ENCODE results near the gene HDAC4.

Gene HDAC4

GRCh38 chr2:239275044-239275685, 125.7 kb downstream of the HDAC4 start:
- TF ChIP-seq TCF12 (IDR thresholded peaks at IDR 0.05; ENCODE audit: low read depth), result no peak
- TF ChIP-seq CEBPB (IDR thresholded peaks at IDR 0.05), result no peak
- TF ChIP-seq NFIC (IDR thresholded peaks at IDR 0.05), result no peak
- TF ChIP-seq, protein P1, sequence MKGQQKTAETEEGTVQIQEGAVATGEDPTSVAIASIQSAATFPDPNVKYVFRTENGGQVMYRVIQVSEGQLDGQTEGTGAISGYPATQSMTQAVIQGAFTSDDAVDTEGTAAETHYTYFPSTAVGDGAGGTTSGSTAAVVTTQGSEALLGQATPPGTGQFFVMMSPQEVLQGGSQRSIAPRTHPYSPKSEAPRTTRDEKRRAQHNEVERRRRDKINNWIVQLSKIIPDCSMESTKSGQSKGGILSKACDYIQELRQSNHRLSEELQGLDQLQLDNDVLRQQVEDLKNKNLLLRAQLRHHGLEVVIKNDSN (IDR thresholded peaks at IDR 0.05), result no peak
- TF ChIP-seq RAD21 (IDR thresholded peaks at IDR 0.05; ENCODE audit: low read depth), result no peak
- no peak for TF ChIP-seq REST (IDR thresholded peaks at IDR 0.05; ENCODE audit: low read depth)
- TF ChIP-seq ZBTB7A (IDR thresholded peaks at IDR 0.05; ENCODE audit: low read depth), result no peak
- no peak for TF ChIP-seq FOXM1 (IDR thresholded peaks at IDR 0.05; ENCODE audit: borderline replicate concordance, low read depth)
- TF ChIP-seq, protein P2, sequence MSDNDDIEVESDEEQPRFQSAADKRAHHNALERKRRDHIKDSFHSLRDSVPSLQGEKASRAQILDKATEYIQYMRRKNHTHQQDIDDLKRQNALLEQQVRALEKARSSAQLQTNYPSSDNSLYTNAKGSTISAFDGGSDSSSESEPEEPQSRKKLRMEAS (IDR thresholded peaks at IDR 0.05), result no peak
- no peak for TF ChIP-seq EP300 (IDR thresholded peaks at IDR 0.05; ENCODE audit: borderline replicate concordance)
- TF ChIP-seq TAF1 (IDR thresholded peaks at IDR 0.05; ENCODE audit: low read depth), result no peak
- no peak for TF ChIP-seq EGR1 (IDR thresholded peaks at IDR 0.05)
- TF ChIP-seq TEAD4 (IDR thresholded peaks at IDR 0.05), result no peak
- TF ChIP-seq CREB1 (IDR thresholded peaks at IDR 0.05; ENCODE audit: low read depth), result no peak
- TF ChIP-seq YY1 (IDR thresholded peaks at IDR 0.05; ENCODE audit: low read depth), result no peak

- no peak for TF ChIP-seq NFIC (IDR thresholded peaks at IDR 0.05)
- TF ChIP-seq, protein P2 (IDR thresholded peaks at IDR 0.05), result no peak
- no peak for TF ChIP-seq ZBTB7A (IDR thresholded peaks at IDR 0.05; ENCODE audit: low read depth)
- no peak for TF ChIP-seq EGR1 (IDR thresholded peaks at IDR 0.05)
- TF ChIP-seq CREB1 (IDR thresholded peaks at IDR 0.05; ENCODE audit: low read depth), result no peak
- TF ChIP-seq, protein P1 (IDR thresholded peaks at IDR 0.05), result no peak
- no peak for TF ChIP-seq FOXM1 (IDR thresholded peaks at IDR 0.05; ENCODE audit: borderline replicate concordance, low read depth)
- no peak for TF ChIP-seq EP300 (IDR thresholded peaks at IDR 0.05; ENCODE audit: borderline replicate concordance)
- TF ChIP-seq RAD21 (IDR thresholded peaks at IDR 0.05; ENCODE audit: low read depth), result no peak
- no peak for TF ChIP-seq YY1 (IDR thresholded peaks at IDR 0.05; ENCODE audit: low read depth)
- no peak for TF ChIP-seq CEBPB (IDR thresholded peaks at IDR 0.05)
- no peak for TF ChIP-seq TAF1 (IDR thresholded peaks at IDR 0.05; ENCODE audit: low read depth)
- no peak for TF ChIP-seq REST (IDR thresholded peaks at IDR 0.05; ENCODE audit: low read depth)
- TF ChIP-seq TCF12 (IDR thresholded peaks at IDR 0.05; ENCODE audit: low read depth), result no peak
- no peak for TF ChIP-seq TEAD4 (IDR thresholded peaks at IDR 0.05)
Measured at GRCh38 chr2:239274391-239275043, 126.3 kb downstream of the HDAC4 start.

DNA sequence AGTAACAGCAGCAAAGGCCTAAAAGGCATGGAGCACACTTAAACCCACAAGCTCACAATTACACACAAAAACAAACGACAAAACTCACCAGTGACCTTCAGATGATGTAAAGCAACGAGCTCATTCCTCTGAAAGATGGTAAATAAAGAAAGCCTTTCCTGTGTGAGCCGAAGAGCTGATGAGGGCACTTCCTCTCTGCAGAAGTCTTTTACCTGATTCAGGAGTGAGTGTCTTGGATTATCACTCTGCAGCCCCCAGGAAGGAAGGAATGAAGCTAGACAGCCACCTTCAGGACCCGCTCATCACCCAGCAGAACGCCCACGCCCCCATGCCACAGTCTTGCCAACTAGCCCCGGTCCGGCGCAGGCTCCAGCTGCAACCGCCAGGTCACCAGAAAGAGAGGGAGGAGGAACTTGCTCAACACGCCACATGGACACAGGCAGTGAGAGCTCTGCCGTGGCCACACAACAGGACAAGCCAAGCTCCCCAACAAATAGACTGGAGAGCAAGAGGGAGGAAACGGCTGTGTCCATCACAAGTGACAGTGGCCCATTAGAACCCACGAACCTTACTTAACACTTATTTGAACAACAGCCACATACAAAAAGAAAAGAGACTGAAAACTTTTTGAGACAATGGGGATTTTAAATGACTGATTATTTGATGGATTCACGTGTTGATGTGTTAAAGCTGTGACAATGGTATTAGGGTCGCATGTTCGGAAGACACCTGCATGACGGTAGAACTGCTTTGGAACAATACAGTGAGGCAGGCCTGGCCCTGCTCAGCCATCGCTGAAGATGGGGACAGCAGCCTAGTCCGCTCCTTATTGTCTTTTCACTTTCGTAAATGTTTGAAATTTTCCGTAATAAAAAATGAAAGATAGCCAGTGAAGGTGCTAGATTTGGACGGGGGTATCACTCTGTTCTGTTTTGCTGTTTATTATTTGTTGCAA, 127.3 kb downstream of the HDAC4 start:
- TF ChIP-seq ZBTB7A (IDR thresholded peaks at IDR 0.05; ENCODE audit: low read depth), result no peak
- TF ChIP-seq TEAD4 (IDR thresholded peaks at IDR 0.05), result no peak
- TF ChIP-seq CEBPB (IDR thresholded peaks at IDR 0.05), result no peak
- TF ChIP-seq RAD21 (IDR thresholded peaks at IDR 0.05; ENCODE audit: low read depth), result no peak
- no peak for TF ChIP-seq EP300 (IDR thresholded peaks at IDR 0.05; ENCODE audit: borderline replicate concordance)
- TF ChIP-seq, protein P2 (IDR thresholded peaks at IDR 0.05), result no peak
- no peak for TF ChIP-seq REST (IDR thresholded peaks at IDR 0.05; ENCODE audit: low read depth)
- no peak for TF ChIP-seq TCF12 (IDR thresholded peaks at IDR 0.05; ENCODE audit: low read depth)
- no peak for TF ChIP-seq FOXM1 (IDR thresholded peaks at IDR 0.05; ENCODE audit: borderline replicate concordance, low read depth)

Measured in Ishikawa (cell line).